ENCODE results near the gene CFAP299.

DNA sequence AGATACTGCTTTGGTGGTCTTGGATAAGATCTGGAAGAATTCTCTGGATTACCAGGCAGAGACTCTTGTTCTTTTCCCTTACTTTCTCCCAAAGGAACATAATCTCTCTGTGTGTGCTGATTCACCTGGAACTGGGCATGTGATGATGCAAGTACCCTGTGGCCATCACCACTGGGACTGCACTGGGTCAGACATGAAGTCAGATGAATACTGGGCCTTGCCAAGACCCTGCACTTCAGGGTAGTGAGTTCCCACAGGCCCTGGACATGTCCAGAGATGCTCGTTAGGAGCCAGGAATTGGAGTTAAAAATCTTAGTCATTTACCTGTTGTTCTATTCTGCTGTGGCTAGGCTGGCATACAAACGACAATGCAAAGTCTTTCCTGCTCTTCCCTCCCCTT lies 404.8 kb downstream of the CFAP299 start:
- no peak for TF ChIP-seq CTCF (conservative IDR thresholded peaks at IDR 0.05; ENCODE audit: low read length)
- TF ChIP-seq EZH2phosphoT487 (IDR thresholded peaks at IDR 0.05; ENCODE audit: borderline replicate concordance), result no peak

Measured in Loucy (cell line).